ENCODE data around the gene ARFIP2.
A peak's percentile ranks its signal among the peaks of the same experiment; 100 is the strongest.

Gene ARFIP2

DNA sequence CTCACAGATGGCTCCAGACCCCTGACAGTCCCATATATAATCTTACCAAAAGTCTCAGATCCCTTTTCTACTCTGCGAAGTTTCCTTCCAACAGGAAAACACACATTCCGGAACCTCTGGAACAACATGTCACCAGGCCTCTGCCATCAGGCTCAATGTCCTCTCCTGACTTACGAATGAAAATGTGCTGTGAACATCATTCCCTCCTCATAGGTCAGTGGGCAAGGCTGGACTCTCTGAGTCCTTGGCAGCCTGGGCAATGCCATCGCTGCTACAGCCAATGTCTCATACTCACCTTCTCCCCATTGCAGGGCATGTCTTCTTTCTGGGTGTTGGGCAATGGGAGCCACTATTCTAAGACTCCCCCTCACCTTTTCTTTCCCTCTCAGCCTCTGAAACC, 38.7 kb downstream of the ARFIP2 start:
- no peaks in the 10 kb centered on the region for H3K9me3 Mint-ChIP-seq
- H3K4me1 Mint-ChIP-seq: no peaks in the 10 kb centered on the region
- no peak overlapping the region for H3K4me3 Mint-ChIP-seq
- ATAC-seq (no peak), DNase-seq (no peak)
- no peak overlapping the region for H3K27ac Mint-ChIP-seq
- no peaks in the 10 kb centered on the region for H3K36me3 Mint-ChIP-seq (ENCODE audit: low read depth)
- H3K27me3 Mint-ChIP-seq: no peaks in the 10 kb centered on the region

DNA sequence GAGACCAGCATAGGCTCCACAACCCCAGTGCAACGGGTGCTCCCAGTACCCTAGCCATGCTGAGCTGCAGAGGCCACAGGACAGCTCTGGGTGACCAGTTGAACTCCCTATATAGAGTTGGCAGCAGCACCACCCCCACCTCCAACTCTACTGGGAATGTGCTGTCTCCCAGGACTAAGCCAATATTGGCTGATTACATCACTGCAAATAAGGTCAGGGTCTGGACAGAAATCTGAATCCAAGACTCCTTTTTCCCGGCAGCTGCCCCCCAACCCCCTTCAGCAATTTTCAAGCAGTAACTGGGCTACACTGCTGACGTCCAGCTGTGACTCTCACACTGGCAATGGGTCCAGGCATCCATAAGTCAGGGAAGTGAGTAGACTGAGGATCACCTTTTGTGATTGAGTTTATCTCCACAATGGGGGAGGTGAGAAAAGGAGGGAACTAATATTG, 40.2 kb downstream of the ARFIP2 start, which contains the start of gene HPX:
Gene HPX, minus strand, starts transcription at position 82 of the 453 bp plus-strand sequence. Its CDS starts 24 bp downstream, at position 58.
- Mint-ChIP-seq H3K9me3 (no peaks in the 10 kb centered on the region), H3K27ac (no peak within 1 kb of the TSS), H3K4me1 (no peaks in the 10 kb centered on the region), H3K27me3 (no peaks in the 10 kb centered on the region), H3K4me3 (no peak within 1 kb of the TSS), H3K36me3 (ENCODE audit: low read depth) (no peaks in the 10 kb centered on the region)
- ATAC-seq: no peak
- no peak for DNase-seq

DNA sequence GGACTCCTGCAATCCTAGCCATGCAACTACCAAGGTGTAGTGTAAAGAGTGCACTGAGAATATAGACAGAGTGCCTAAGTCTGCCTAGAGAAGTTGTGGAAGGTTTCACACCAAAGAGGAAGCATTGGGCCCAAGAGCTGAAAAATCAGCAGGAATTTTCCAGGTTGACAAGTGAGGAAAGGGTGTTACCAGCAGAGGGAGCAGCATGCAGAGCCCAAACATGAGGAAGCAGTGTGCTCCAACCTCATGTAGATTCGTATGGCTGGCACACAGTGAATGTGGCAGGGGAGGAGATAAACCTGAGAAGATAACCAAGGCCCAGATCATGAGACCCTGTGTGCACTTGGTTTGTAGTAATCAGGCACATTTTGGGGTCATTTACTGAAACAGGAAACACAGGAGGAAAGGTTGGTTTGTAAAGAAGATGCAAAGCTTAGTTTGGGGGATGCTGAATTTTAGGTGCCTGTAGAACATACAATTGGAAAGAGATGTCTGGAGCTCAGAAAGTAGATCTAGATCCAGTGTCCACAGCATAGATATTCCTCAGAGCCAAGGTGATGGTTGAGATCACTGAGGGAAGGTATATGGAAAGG, 42.1 kb downstream of the ARFIP2 start:
- Mint-ChIP-seq H3K9me3 (no peaks in the 10 kb centered on the region), H3K27me3 (no peaks in the 10 kb centered on the region), H3K4me3 (no peak overlapping the region), H3K36me3 (ENCODE audit: low read depth) (no peaks in the 10 kb centered on the region), H3K27ac (no peak overlapping the region), H3K4me1 (no peaks in the 10 kb centered on the region)
- ATAC-seq: no peak
- peak; percentile 29 for DNase-seq

DNA sequence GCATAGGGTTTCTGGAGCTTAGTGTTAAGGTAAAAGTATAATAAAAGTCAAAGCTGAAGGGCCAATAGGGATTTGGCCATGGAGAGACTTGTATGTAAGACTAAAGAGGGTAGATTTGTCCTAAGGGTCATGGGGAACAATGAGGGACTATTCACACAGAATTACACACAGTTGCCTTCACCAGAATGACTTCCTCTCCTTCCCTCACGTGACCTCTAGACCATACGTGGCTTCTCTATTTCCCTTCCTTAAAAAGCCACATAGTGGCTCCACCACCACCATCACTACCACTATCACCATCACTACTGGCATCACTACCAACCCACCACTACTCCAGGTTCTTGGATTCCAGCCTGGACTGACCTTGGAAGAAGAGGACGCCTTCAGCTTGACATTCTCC, 43.1 kb downstream of the ARFIP2 start:
- Mint-ChIP-seq H3K4me3 (no peak overlapping the region), H3K4me1 (no peaks in the 10 kb centered on the region), H3K27me3 (no peaks in the 10 kb centered on the region), H3K27ac (no peak overlapping the region), H3K36me3 (ENCODE audit: low read depth) (no peaks in the 10 kb centered on the region), H3K9me3 (no peaks in the 10 kb centered on the region)
- ATAC-seq (no peak), DNase-seq (no peak)

DNA sequence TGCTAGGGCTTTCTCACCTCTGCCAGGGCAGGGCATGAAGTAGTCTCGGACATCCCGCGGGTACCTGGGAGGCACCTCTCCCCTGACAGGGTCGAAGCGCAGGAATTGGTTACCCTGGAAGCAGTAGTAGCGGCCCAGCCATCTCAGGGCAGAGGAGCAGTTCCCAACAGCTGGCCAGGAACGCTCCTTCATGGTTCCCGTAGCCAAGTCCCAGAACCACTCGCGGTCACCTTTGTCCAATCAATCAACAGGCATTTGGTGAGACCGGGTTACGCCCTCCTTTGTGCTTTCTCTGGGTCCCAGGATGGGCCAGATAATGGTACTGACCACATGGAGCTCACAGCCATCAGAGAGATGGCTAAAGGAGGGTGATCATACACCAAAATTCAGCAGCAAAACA, 43.7 kb downstream of the ARFIP2 start:
- no peak for ATAC-seq

DNA sequence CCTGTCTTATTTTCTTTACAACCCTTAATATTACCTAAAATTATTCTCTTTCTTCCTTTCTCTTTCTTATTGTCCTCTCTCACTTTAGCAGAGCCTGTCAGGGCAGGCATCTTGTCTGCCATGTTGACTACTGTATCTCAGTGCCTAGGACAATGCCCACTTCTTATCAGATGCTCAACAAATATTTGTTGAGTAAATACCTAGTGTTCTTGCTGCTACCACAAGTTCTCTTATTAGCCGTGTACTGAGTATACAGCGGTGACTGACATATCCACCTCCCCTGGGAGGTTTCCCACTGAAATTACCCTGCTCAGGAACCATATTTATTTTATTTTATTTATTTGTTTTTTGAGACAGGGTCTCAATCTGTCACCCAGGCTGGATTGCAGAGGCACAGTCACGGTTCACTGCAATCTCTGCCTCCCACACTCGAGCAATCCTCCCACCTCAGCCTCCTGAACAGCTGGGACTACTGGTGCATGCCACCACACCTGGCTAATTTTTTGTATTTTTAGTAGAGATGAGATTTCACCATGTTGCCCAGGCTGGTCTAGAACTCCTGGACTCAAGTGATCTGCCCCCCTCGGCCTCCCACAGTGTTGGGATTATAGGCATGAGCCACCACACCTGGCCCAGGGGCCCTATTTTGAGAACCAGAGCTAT, 47.0 kb downstream of the ARFIP2 start:
- DNase-seq (no peak), ATAC-seq (no peak)
- Mint-ChIP-seq H3K4me1 (no peaks in the 10 kb centered on the region), H3K27ac (no peak overlapping the region), H3K9me3 (no peaks in the 10 kb centered on the region), H3K27me3 (no peaks in the 10 kb centered on the region), H3K36me3 (ENCODE audit: low read depth) (no peaks in the 10 kb centered on the region), H3K4me3 (no peak overlapping the region)

More for the DNA sequence above, 43.7 kb downstream of the ARFIP2 start:
- DNase-seq: no peak
- no peaks in the 10 kb centered on the region for H3K4me1 Mint-ChIP-seq
- H3K4me3 Mint-ChIP-seq: no peak overlapping the region
- H3K27ac Mint-ChIP-seq: no peak overlapping the region
- H3K27me3 Mint-ChIP-seq: no peaks in the 10 kb centered on the region
- H3K36me3 Mint-ChIP-seq (ENCODE audit: low read depth): no peaks in the 10 kb centered on the region
- no peaks in the 10 kb centered on the region for H3K9me3 Mint-ChIP-seq

DNA sequence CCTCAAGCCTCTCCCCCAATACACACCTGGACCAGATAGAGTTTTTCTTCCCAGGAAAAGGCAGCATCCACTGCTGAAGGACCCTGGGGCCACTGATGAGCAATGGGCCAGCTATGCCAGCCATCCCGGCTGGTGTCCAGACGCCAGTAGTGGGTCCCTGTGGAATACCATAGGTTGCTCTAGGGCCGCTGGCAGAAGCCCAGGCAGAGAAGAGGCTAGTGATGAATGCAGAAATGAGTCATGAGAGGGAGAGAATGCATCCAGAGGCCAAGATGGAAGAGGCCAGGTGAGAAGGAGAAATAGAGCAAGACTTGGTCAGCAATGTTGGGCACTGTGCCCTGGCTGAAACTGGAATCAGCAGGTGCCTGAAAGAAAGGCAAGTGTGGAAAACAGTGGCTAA, 49.3 kb downstream of the ARFIP2 start:
- no peak overlapping the region for H3K27ac Mint-ChIP-seq
- no peaks in the 10 kb centered on the region for H3K9me3 Mint-ChIP-seq
- ATAC-seq (no peak), DNase-seq (no peak)
- no peaks in the 10 kb centered on the region for H3K27me3 Mint-ChIP-seq
- no peaks in the 10 kb centered on the region for H3K36me3 Mint-ChIP-seq (ENCODE audit: low read depth)
- no peaks in the 10 kb centered on the region for H3K4me1 Mint-ChIP-seq
- no peak overlapping the region for H3K4me3 Mint-ChIP-seq

DNA sequence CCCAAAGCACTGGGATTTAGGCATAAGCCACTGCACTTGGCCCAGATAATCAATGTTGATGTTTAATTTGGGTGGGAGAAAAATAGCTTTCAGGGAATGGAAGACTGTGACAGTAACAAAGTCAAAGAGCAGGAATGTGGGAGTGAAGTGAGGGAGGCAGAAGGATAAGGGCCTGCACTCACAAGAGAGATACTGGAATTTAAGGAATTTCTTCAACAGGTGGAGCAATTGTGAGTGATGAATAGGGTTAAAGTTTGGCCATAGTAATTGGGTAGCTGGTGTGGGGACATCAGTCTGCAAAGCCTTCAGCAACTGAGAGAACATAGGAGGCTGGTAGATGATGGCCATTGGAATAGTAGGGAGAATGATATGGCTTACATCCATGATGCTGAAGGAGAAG, 53.6 kb downstream of the ARFIP2 start:
- no peak for ATAC-seq
- H3K4me1 Mint-ChIP-seq: no peaks in the 10 kb centered on the region
- H3K9me3 Mint-ChIP-seq: no peaks in the 10 kb centered on the region
- no peak overlapping the region for H3K4me3 Mint-ChIP-seq
- peaks cover 16% of the 10 kb centered on the region for H3K27me3 Mint-ChIP-seq
- DNase-seq: no peak
- H3K36me3 Mint-ChIP-seq (ENCODE audit: low read depth): no peaks in the 10 kb centered on the region
- H3K27ac Mint-ChIP-seq: no peak overlapping the region

All from activated naive CD8-positive, alpha-beta T cell treated with anti-CD3 and anti-CD28 coated beads, Interleukin-2, amount 50 U/mL, for 24 hours (primary cell).